Endothelial cell of umbilical vein (primary cell): ENCODE data around the gene MYO16.

Experiments used
- EZH2 ChIP-seq: IDR thresholded peaks from 2 replicates; pipeline ENCODE4 v1.6.1; 2012; ENCODE audit warnings: borderline replicate concordance, low read depth, mild to moderate bottlenecking, moderate library complexity, low read length, inconsistent platforms; ENCODE audit not compliant: severe bottlenecking
- JUN ChIP-seq: IDR thresholded peaks from 2 replicates; pipeline ENCODE4 v1.6.1; 2011; ENCODE audit warnings: borderline replicate concordance, low read depth; ENCODE audit not compliant: insufficient read length, insufficient read depth
- POLR2A ChIP-seq: IDR thresholded peaks from 2 replicates; pipeline ENCODE4 v1.6.1; 2012; ENCODE audit warnings: low read depth, mild to moderate bottlenecking, control low read depth, low read length
- POLR2AphosphoS5 ChIP-seq: IDR thresholded peaks from 2 replicates; pipeline ENCODE4 v1.6.1; 2012; ENCODE audit warnings: low read depth, mild to moderate bottlenecking, control low read depth, low read length, moderate library complexity; ENCODE audit not compliant: insufficient read depth
- TF ChIP-seq, protein P1 (sequence below), 2 donors: IDR thresholded peaks; 1 replicate in 1 of 2; 2 replicates in 1 of 2; pipeline ENCODE4 v1.5.1; 2011; ENCODE audit warnings: low read length in 2 of 2, mild to moderate bottlenecking in 2 of 2, moderate library complexity in 2 of 2, control low read depth in 1 of 2, inconsistent platforms in 1 of 2, low read depth in 1 of 2; ENCODE audit not compliant: insufficient read depth in 1 of 2; ENCODE audit errors: extremely low read depth in 1 of 2

DNA sequence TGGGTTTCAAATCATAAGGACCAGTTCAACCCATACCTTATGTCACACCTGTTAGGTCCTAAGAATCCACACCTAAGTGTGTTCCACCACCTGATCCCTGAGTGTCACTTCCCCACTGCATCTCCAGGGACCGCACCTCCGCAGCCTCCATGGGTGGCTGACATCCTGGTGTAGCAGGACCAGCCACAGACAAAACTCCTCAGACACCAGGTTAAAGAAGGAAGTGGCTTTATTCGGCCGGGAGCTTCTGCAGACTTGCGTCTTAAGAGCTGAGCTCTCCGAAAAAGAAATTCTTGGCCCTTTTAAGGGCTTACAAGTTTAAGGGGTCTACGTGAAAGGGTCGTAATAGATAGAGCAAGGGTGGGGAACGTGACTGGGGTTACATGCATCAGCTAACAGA is 509.9 kb downstream of the MYO16 start:
- TF ChIP-seq POLR2AphosphoS5, result no peak
- TF ChIP-seq, protein P1, sequence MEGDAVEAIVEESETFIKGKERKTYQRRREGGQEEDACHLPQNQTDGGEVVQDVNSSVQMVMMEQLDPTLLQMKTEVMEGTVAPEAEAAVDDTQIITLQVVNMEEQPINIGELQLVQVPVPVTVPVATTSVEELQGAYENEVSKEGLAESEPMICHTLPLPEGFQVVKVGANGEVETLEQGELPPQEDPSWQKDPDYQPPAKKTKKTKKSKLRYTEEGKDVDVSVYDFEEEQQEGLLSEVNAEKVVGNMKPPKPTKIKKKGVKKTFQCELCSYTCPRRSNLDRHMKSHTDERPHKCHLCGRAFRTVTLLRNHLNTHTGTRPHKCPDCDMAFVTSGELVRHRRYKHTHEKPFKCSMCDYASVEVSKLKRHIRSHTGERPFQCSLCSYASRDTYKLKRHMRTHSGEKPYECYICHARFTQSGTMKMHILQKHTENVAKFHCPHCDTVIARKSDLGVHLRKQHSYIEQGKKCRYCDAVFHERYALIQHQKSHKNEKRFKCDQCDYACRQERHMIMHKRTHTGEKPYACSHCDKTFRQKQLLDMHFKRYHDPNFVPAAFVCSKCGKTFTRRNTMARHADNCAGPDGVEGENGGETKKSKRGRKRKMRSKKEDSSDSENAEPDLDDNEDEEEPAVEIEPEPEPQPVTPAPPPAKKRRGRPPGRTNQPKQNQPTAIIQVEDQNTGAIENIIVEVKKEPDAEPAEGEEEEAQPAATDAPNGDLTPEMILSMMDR (IDR thresholded peaks at IDR 0.05; ENCODE audit: extremely low read depth in 1 of 2, insufficient read depth in 1 of 2, low read depth in 1 of 2, low read length in 2 of 2), result no peak
- no peak for TF ChIP-seq POLR2A
- TF ChIP-seq JUN, result no peak
- TF ChIP-seq EZH2, result no peak
